ENCODE measurements around the gene N4BP3. TPM values are rescaled to one million over a fixed set of nuclear protein-coding genes. Genes with fewer than 3 reads are reported as not detected.
A peak's percentile ranks its signal among the peaks of the same experiment; 100 is the strongest.

Gene N4BP3
- total and polyA plus RNA-seq, 2 of the 4 experiments (the other 2 are of a cell fraction) = 0.14 to 0.18 TPM

DNA sequence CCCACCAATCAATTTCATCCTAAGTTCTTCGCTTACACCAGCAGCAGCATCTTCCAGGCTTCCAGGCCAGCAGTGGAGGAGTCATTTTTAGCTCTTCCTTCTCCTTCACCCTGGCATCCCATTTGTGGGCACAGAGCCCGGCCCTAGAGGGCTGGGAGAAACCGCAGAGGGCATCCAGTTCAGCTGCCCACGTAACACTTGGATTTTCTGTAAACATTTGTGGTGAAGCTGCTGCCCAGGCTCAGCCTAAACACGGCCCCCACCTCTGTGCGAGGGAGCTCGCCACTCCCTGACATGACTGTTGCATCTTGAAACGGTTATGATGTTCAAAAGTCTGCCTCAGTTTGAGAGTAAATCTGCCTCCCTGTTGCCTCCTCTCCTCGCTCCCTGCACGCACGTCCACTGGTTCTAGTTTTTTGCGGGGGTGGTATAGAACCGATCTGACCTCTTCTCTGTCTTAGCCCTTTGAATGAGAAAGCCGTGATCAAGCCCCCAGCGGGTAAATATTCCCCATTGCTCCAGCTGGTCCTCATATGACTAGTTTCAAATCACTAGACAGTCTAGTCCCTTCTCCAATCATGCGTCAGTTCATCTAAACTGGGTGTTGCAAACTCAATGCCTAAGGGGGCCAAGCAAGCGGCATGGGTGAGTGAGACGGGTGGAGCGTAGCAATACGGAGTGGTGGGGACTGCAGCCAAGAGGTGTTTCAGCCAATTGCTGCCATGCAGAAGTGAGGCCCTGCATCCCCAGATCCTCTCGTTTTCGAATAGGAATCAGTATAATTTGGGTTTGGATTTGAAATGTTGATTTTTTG is 34.9 kb upstream of the N4BP3 start:
- in situ Hi-C loops (cut with MboI; ENCODE audit: low sequenced_read_pairs) = loop anchor here (5.0 kb wide), 1 partner anchor 69 kb away; no protein-coding TSS in a partner anchor
- Histone ChIP-seq H3K4me1 (ENCODE audit: control insufficient read depth, insufficient read depth, low read length) (peaks cover 5% of the 10 kb centered on the region; the same call in 1 of the 2 replicates), H2BK120ac (ENCODE audit: low read depth, low read length) (no peak overlapping the region), H2AFZ (replicated peaks; ENCODE audit: low read length, poor library complexity) (no peak overlapping the region), H3K9me1 (ENCODE audit: insufficient read depth, low read length) (no peaks in the 10 kb centered on the region; the same call in 1 of the 2 replicates), H4K91ac (ENCODE audit: insufficient read depth, low read depth, low read length) (no peak overlapping the region), H2BK20ac (ENCODE audit: low read depth, low read length) (no peak overlapping the region), H3K36me3 (ENCODE audit: control insufficient read depth, insufficient read depth, low read length) (no peaks in the 10 kb centered on the region), H3K18ac (ENCODE audit: low read depth, low read length) (no peak overlapping the region), H2BK5ac (ENCODE audit: low read depth, low read length, poor library complexity, severe bottlenecking) (no peak overlapping the region), H3K4ac (ENCODE audit: low read depth, low read length) (no peak overlapping the region), H3K9me3 (ENCODE audit: control insufficient read depth, insufficient read depth, low read length) (no peaks in the 10 kb centered on the region), H2BK15ac (ENCODE audit: low read depth, low read length) (no peak overlapping the region), H4K8ac (ENCODE audit: low read depth in 2 of 2, low read length in 2 of 2) (no peak overlapping the region), H3K79me1 (ENCODE audit: low read depth in 1 of 2, low read length in 2 of 2) (no peaks in the 10 kb centered on the region), H4K20me1 (ENCODE audit: insufficient read depth, low read length) (no peaks in the 10 kb centered on the region), H3K27ac (ENCODE audit: insufficient read depth, low read length) (no peak overlapping the region), H2AK5ac (ENCODE audit: low read depth, low read length) (no peak overlapping the region), H3K27me3 (ENCODE audit: control insufficient read depth, insufficient read depth, low read length) (peaks cover 38% of the 10 kb centered on the region), H3K4me2 (ENCODE audit: low read depth, low read length) (no peak overlapping the region), H4K5ac (ENCODE audit: low read depth, low read length) (no peak overlapping the region), H3K4me3 (ENCODE audit: insufficient read depth, low read depth, low read length) (no peak overlapping the region), H3K14ac (replicated peaks; ENCODE audit: low read depth, low read length) (no peak overlapping the region), H2AK9ac (replicated peaks; ENCODE audit: low read depth, low read length, poor library complexity) (peak overlapping the region; percentile 26), H3K23ac (ENCODE audit: low read depth, low read length) (no peak overlapping the region), H3K56ac (ENCODE audit: extremely low read depth, insufficient read depth, low read length) (no peak overlapping the region), H3K9ac (ENCODE audit: low read depth, low read length) (no peak overlapping the region)
- ChIA-PET POLR2A (ENCODE audit: unreplicated experiment) (no interaction called here), CTCF (interaction anchor here (0.7 to 1.2 kb wide), 3 partner anchors 43 to 75 kb away, joined by 3 to 4 read pairs (median 3); partner anchors contain the start of gene NHP2)
- dilution Hi-C loops (cut with HindIII; ENCODE audit: low sequenced_read_pairs, unreplicated experiment) = no loop called here
- peak; percentile 82 for DNase-seq
- 59% methylated on average over 5 of the region's 22 CpGs; no CpG with 5 or more reads in 1 of the 2 experiments for WGBS, 2 experiments (ENCODE audit: extremely low coverage in 2 of 2, insufficient read length in 1 of 2)
- intact Hi-C loops (cut with micrococcal nuclease) = loop anchor here (5.0 kb wide), 1 partner anchor 54 kb away; the partner anchor contains the start of gene RMND5B
- TF ChIP-seq MAZ (IDR thresholded peaks at IDR 0.05; ENCODE audit: borderline replicate concordance, low read depth, low read length) (peak; percentile 92), MAFK (IDR thresholded peaks at IDR 0.05; ENCODE audit: low read depth, low read length) (no peak), RCOR1 (IDR thresholded peaks at IDR 0.05; ENCODE audit: insufficient replicate concordance, low read length) (peak; percentile 47)
- no TSS peak for BruUV-seq (replicated peaks)
- peak; percentile 79 for ATAC-seq (ENCODE audit: low read depth)

Data from IMR-90 (cell line).